MCF 10A (cell line): ENCODE measurements around the gene KBTBD4. TPM values are rescaled to one million over a fixed set of nuclear protein-coding genes. Genes with fewer than 3 reads are reported as not detected.

Experiments used
- BruUV-seq: library from RNA; stranded (reverse); fragments of 400-500 nt; replicated peaks from 2 replicates; lab custom pipeline; 2021; lab: Mats Ljungman, UMichigan
- CTCF ChIA-PET: fragments of 300-600 bp; sonication (Branson Sonifier 250); formaldehyde crosslinking; extraction: SDS; loops from one replicate; lab custom pipeline; 2021; ENCODE audit warnings: antibody characterized with exemption, inconsistent platforms; lab: Yijun Ruan, JAX
- POLR2A ChIA-PET: fragments of 300-600, 350-650 bp; sonication (Branson Sonifier 250); formaldehyde crosslinking; extraction: SDS; loops from one replicate; lab custom pipeline; 2020; ENCODE audit warnings: antibody characterized with exemption, inconsistent platforms; lab: Yijun Ruan, JAX
- DNase-seq: peaks from one replicate; pipeline ENCODE4 v3.0.0-alpha.2; 2018; ENCODE audit not compliant: unreplicated experiment
- H3K27ac Mint-ChIP-seq: one replicate; pipeline ENCODE4 v1.8.0; 2022; ENCODE audit warnings: mild to moderate bottlenecking, low read depth, mixed read lengths; ENCODE audit not compliant: unreplicated experiment
- H3K27me3 Mint-ChIP-seq: one replicate; pipeline ENCODE4 v1.8.0; 2022; ENCODE audit warnings: mixed read lengths; ENCODE audit not compliant: insufficient read depth, unreplicated experiment
- H3K36me3 Mint-ChIP-seq: one replicate; pipeline ENCODE4 v1.8.0; 2022; ENCODE audit warnings: mild to moderate bottlenecking, moderate library complexity, mixed read lengths; ENCODE audit not compliant: insufficient read depth, unreplicated experiment
- H3K4me1 Mint-ChIP-seq: one replicate; pipeline ENCODE4 v1.8.0; 2022; ENCODE audit warnings: mixed read lengths; ENCODE audit not compliant: insufficient read depth, unreplicated experiment
- H3K4me3 Mint-ChIP-seq: one replicate; pipeline ENCODE4 v1.8.0; 2022; ENCODE audit warnings: mild to moderate bottlenecking, moderate library complexity, mixed read lengths; ENCODE audit not compliant: unreplicated experiment
- H3K9me3 Mint-ChIP-seq: one replicate; pipeline ENCODE4 v1.8.0; 2022; ENCODE audit warnings: mixed read lengths; ENCODE audit not compliant: unreplicated experiment
- intact Hi-C: fragments of 100-400 bp; cut with micrococcal nuclease; formaldehyde crosslinking; loops from 2 replicates; pipeline ENCODE4 v1.14.1; 2022
- total RNA-seq: library from RNA; stranded (reverse); gene quantifications from 2 replicates; pipeline ENCODE4 v1.2.3, GENCODE V29; 2022
- TF ChIP-seq, protein P1 (sequence below): fragments of 200-600 bp; IDR thresholded peaks from one replicate; pipeline ENCODE4 v1.8.0; 2022; ENCODE audit warnings: antibody characterized with exemption, mild to moderate bottlenecking; ENCODE audit not compliant: unreplicated experiment

Gene KBTBD4
- total RNA-seq, 1 experiment from 2014 or later = 8.4 TPM

DNA sequence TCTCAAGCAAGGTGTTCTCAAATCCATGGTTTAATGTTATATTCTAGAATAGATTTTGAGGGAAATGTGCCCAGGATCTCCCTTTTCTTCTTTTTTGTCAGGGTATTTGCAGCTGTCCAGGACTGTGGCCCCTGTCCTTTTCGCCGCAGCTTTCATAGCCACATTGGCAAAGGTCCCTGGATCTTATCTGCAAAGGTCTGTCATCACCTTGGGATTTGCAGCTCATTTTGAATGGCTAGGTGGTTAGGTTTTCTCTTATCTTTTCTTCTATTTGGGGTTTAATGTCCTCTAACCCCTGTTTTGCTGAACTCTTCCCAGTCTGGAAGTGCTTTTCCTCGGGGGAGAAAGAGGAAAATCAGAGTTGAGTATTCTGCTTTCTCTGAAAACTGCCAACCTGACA, 27.2 kb upstream of the KBTBD4 start:
- H3K4me1 Mint-ChIP-seq = no peaks in the 10 kb centered on the region
- CTCF ChIA-PET = no interaction called here
- BruUV-seq = no TSS peak
- H3K27ac Mint-ChIP-seq = no peak overlapping the region
- no peaks in the 10 kb centered on the region for H3K36me3 Mint-ChIP-seq
- no peak for DNase-seq
- no peaks in the 10 kb centered on the region for H3K9me3 Mint-ChIP-seq
- TF ChIP-seq, protein P1, sequence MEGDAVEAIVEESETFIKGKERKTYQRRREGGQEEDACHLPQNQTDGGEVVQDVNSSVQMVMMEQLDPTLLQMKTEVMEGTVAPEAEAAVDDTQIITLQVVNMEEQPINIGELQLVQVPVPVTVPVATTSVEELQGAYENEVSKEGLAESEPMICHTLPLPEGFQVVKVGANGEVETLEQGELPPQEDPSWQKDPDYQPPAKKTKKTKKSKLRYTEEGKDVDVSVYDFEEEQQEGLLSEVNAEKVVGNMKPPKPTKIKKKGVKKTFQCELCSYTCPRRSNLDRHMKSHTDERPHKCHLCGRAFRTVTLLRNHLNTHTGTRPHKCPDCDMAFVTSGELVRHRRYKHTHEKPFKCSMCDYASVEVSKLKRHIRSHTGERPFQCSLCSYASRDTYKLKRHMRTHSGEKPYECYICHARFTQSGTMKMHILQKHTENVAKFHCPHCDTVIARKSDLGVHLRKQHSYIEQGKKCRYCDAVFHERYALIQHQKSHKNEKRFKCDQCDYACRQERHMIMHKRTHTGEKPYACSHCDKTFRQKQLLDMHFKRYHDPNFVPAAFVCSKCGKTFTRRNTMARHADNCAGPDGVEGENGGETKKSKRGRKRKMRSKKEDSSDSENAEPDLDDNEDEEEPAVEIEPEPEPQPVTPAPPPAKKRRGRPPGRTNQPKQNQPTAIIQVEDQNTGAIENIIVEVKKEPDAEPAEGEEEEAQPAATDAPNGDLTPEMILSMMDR = no peak
- H3K27me3 Mint-ChIP-seq = no peaks in the 10 kb centered on the region
- POLR2A ChIA-PET = interaction anchor here (0.5 to 2.1 kb wide), 4 partner anchors 11 to 46 kb away, joined by 3 to 5 read pairs (median 4); no protein-coding TSS in a partner anchor
- intact Hi-C loops = no loop called here
- no peak overlapping the region for H3K4me3 Mint-ChIP-seq

DNA sequence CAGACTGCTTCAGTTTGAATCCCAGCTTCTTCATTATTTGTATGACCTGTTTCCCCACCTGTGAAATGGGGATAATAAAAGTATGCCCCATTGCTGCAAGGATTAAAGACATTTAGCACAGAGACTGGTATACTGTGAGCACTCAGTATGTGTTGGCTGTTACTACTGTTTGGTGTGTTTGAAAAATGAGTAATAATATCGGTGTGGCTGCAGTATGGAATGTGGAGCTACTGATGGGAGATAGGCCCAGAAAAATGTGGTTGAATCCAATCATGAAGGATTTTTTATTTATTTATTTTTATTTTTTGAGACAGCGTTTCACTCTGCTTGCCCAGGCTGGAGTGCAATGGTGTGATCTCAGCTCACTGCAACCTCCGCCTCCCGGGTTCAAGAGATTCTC, 24.5 kb upstream of the KBTBD4 start:
- BruUV-seq = no TSS peak
- intact Hi-C loops = no loop called here
- Mint-ChIP-seq H3K9me3 (no peaks in the 10 kb centered on the region), H3K4me3 (no peak overlapping the region), H3K27ac (no peak overlapping the region), H3K27me3 (no peaks in the 10 kb centered on the region), H3K4me1 (no peaks in the 10 kb centered on the region), H3K36me3 (no peaks in the 10 kb centered on the region)
- TF ChIP-seq, protein P1 = no peak
- DNase-seq = no peak
- CTCF ChIA-PET = interaction anchor here (1.5 kb wide), 1 partner anchor 9 kb away, joined by 3 read pairs; no protein-coding TSS in a partner anchor
- POLR2A ChIA-PET = interaction anchor here (0.7 to 1.6 kb wide), 2 partner anchors 9 to 63 kb away, joined by 3 read pairs; partner anchors contain the start of gene C1QTNF4

DNA sequence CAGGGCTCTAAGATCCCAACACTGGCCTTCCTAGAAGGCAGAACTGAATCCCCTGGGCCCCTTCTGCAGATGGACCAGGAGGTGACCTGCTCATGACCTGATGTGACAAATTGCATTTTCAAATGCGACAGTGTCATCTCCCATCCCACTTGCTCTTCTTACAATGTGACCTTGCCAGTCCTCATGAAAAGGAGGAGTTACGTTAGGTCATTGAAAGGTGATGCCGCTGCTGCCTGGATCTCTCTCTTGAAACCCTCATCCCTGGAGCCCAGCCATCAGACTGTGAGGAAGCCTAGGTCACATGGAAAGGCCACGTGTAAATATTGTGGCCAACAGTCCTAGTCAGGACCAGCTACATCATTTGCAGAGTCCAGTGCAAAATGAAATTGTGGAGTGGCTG, 21.1 kb upstream of the KBTBD4 start:
- BruUV-seq = no TSS peak
- Mint-ChIP-seq H3K9me3 (no peaks in the 10 kb centered on the region), H3K4me1 (no peaks in the 10 kb centered on the region), H3K36me3 (no peaks in the 10 kb centered on the region), H3K27ac (no peak overlapping the region), H3K27me3 (peaks cover 13% of the 10 kb centered on the region), H3K4me3 (no peak overlapping the region)
- DNase-seq = no peak
- intact Hi-C loops = no loop called here
- ChIA-PET CTCF (no interaction called here), POLR2A (no interaction called here)
- TF ChIP-seq, protein P1 = no peak

DNA sequence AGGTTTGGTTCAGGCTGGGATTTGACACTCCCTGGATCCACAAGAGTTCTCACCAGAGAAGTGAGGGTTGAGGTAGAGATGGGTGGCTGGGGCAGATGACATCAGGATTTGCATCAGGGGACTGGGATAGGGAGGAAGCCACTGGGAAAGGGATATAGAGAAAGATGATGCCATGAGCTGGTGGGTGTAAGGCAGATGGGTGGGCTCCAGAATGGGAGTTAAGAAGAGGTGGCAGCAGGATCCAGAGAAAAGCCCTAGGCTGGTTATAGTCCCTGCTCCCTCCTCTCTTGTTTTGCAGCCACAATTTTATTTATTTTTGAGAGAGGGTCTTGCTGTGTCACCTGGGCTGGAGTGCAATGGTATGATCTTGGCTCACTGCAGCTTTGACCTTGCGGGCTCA, 17.2 kb upstream of the KBTBD4 start:
- TF ChIP-seq, protein P1 = no peak
- intact Hi-C loops = no loop called here
- CTCF ChIA-PET = interaction anchor here (0.6 kb wide), 1 partner anchor 163 kb away, joined by 3 read pairs; no protein-coding TSS in a partner anchor
- Mint-ChIP-seq H3K27me3 (peaks cover 34% of the 10 kb centered on the region), H3K4me1 (no peaks in the 10 kb centered on the region), H3K9me3 (no peaks in the 10 kb centered on the region), H3K4me3 (no peak overlapping the region), H3K27ac (no peak overlapping the region), H3K36me3 (no peaks in the 10 kb centered on the region)
- no peak for DNase-seq
- no TSS peak for BruUV-seq
- POLR2A ChIA-PET = interaction anchor here (0.9 to 1.2 kb wide), 5 partner anchors 11 to 25 kb away, joined by 3 to 4 read pairs (median 3); partner anchors contain the start of genes KBTBD4 and NDUFS3
